Smooth muscle cell (in vitro differentiated cells): ENCODE results near the gene TPPP3. TPM values are rescaled to one million over a fixed set of nuclear protein-coding genes. Genes with fewer than 3 reads are reported as not detected.

Experiments
- DNase-seq: peaks from one replicate; lab custom pipeline; 2025; ENCODE audit not compliant: unreplicated experiment; lab: John Stamatoyannopoulos, UW
- H2AFZ ChIP-seq: fragments of 200-600 bp; sonication (generic); 2 replicates; pipeline ENCODE4 v1.6.0; 2016; ENCODE audit warnings: antibody characterized with exemption, low read depth, mild to moderate bottlenecking
- H3F3A ChIP-seq: fragments of 200-600 bp; sonication (generic); 2 replicates; pipeline ENCODE4 v1.6.0; 2017; ENCODE audit warnings: antibody characterized with exemption, low read depth
- H3K27ac ChIP-seq: fragments of 200-600 bp; sonication (generic); 2 replicates; pipeline ENCODE4 v1.5.1; 2016; ENCODE audit warnings: low read depth, mild to moderate bottlenecking
- H3K27me3 ChIP-seq: fragments of 200-600 bp; sonication (generic); 2 replicates; pipeline ENCODE4 v1.6.1; 2016; ENCODE audit warnings: low read depth, mild to moderate bottlenecking
- H3K36me3 ChIP-seq: fragments of 200-600 bp; sonication (generic); 2 replicates; pipeline ENCODE4 v1.5.1; 2016; ENCODE audit warnings: low read depth
- H3K4me1 ChIP-seq: fragments of 200-600 bp; sonication (generic); 2 replicates; pipeline ENCODE4 v1.5.1; 2016; ENCODE audit warnings: low read depth
- H3K4me2 ChIP-seq: fragments of 200-600 bp; sonication (generic); 2 replicates; pipeline ENCODE4 v1.6.0; 2016; ENCODE audit warnings: mild to moderate bottlenecking
- H3K4me3 ChIP-seq: fragments of 200-600 bp; sonication (generic); 2 replicates; pipeline ENCODE4 v1.5.1; 2016; ENCODE audit warnings: mild to moderate bottlenecking
- H3K79me2 ChIP-seq: fragments of 200-600 bp; sonication (generic); 2 replicates; pipeline ENCODE4 v1.6.0; 2016; ENCODE audit warnings: low read depth, mild to moderate bottlenecking
- H3K9ac ChIP-seq: fragments of 200-600 bp; sonication (generic); 2 replicates; pipeline ENCODE4 v1.6.0; 2016; ENCODE audit warnings: low read depth
- H3K9me3 ChIP-seq: fragments of 200-600 bp; sonication (generic); replicated peaks from 2 replicates; pipeline ENCODE4 v1.5.1; 2016; ENCODE audit warnings: low read depth
- H4K20me1 ChIP-seq: fragments of 200-600 bp; sonication (generic); 2 replicates; pipeline ENCODE4 v1.6.0; 2016; ENCODE audit warnings: low read depth
- WGBS: methylation state at CpG from one replicate; pipeline ENCODE4 v1.1.7; 2016; ENCODE audit warnings: low lambda C conversion rate; 5-methylcytosine and 5-hydroxymethylcytosine counted together
- polyA plus RNA-seq: library from polyadenylated mRNA; unstranded; fragments of >200 nt; fragmentation: Nextera tagmentation; extraction: Ambion mirVana; gene quantifications from 2 replicates; pipeline ENCODE4 v1.2.1, GENCODE V29; 2016
- total RNA-seq: library from RNA; depleted of rRNA; stranded (reverse); fragments of >200 nt; gene quantifications from 2 replicates; pipeline ENCODE4 v1.2.3, GENCODE V29; 2014
- TF ChIP-seq, protein P1 (sequence below): fragments of 200-600 bp; sonication (generic); IDR thresholded peaks from 2 replicates; pipeline ENCODE4 v1.5.1; 2017; ENCODE audit warnings: borderline replicate concordance, mild to moderate bottlenecking, antibody characterized with exemption; ENCODE audit not compliant: insufficient read depth, poor library complexity, severe bottlenecking

Gene TPPP3
- total and polyA plus RNA-seq, 2 experiments from 2014 or later: 1.3 to 1.9 TPM

DNA sequence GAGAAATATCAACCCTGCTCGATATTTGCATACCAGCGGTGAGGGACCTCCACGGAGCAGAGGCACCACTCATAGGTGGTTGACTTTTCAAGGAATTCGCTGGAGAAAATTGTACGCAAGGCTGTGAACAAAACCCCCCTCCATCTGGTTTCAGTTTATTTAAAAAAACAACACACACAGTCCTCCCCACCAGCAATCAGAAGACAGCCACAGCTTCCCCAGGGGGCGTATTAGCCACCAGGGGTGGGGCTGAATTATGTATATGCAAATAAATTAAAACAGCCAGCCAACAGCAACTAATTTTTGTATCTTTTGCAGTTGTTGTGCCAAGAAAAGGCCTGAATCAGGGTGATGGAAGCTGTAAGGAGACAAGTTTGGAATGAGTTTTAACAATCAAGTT is 31.8 kb upstream of the TPPP3 start:
- TF ChIP-seq, protein P1, sequence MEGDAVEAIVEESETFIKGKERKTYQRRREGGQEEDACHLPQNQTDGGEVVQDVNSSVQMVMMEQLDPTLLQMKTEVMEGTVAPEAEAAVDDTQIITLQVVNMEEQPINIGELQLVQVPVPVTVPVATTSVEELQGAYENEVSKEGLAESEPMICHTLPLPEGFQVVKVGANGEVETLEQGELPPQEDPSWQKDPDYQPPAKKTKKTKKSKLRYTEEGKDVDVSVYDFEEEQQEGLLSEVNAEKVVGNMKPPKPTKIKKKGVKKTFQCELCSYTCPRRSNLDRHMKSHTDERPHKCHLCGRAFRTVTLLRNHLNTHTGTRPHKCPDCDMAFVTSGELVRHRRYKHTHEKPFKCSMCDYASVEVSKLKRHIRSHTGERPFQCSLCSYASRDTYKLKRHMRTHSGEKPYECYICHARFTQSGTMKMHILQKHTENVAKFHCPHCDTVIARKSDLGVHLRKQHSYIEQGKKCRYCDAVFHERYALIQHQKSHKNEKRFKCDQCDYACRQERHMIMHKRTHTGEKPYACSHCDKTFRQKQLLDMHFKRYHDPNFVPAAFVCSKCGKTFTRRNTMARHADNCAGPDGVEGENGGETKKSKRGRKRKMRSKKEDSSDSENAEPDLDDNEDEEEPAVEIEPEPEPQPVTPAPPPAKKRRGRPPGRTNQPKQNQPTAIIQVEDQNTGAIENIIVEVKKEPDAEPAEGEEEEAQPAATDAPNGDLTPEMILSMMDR: no peak
- Histone ChIP-seq H3K9ac (no peak overlapping the region), H3K27me3 (peaks cover 45% of the 10 kb centered on the region), H3F3A (no peaks in the 10 kb centered on the region), H2AFZ (no peak overlapping the region), H3K4me1 (peaks cover 15% of the 10 kb centered on the region), H3K79me2 (no peaks in the 10 kb centered on the region), H4K20me1 (no peaks in the 10 kb centered on the region), H3K27ac (no peak overlapping the region), H3K4me3 (no peak overlapping the region), H3K4me2 (no peak overlapping the region), H3K9me3 (no peaks in the 10 kb centered on the region), H3K36me3 (no peaks in the 10 kb centered on the region)
- no peak for DNase-seq
- 23% methylated on average over 6 of the region's 6 CpGs for WGBS

DNA sequence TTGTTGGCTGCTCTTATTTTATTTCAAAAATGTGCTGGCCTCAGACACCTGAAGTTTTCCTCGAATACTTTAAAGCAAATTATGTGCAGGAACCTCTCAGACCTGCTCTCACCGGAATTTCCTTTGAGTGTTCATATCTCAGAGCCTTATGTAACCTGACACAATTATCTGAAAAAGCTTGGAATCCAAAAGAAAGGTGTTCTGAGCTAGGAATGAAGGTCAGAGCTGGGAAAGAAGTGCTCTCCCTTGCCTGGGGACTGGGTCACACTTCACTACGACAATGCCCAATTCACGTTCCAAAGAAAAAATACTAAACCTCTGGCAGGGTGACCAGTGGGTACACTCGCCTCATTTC is 30.9 kb upstream of the TPPP3 start:
- peaks cover 15% of the 10 kb centered on the region for H3K4me1 ChIP-seq
- no peak overlapping the region for H3K4me2 ChIP-seq
- no peak overlapping the region for H3K4me3 ChIP-seq
- H3K27ac ChIP-seq: no peak overlapping the region
- no peaks in the 10 kb centered on the region for H4K20me1 ChIP-seq
- TF ChIP-seq, protein P1: no peak
- H3K27me3 ChIP-seq: peaks cover 37% of the 10 kb centered on the region
- H3K9me3 ChIP-seq: no peaks in the 10 kb centered on the region
- no peaks in the 10 kb centered on the region for H3K79me2 ChIP-seq
- no peaks in the 10 kb centered on the region for H3F3A ChIP-seq
- no peak overlapping the region for H3K9ac ChIP-seq
- DNase-seq: no peak
- 44% methylated on average over 5 of the region's 5 CpGs for WGBS
- H3K36me3 ChIP-seq: no peaks in the 10 kb centered on the region
- H2AFZ ChIP-seq: no peak overlapping the region

DNA sequence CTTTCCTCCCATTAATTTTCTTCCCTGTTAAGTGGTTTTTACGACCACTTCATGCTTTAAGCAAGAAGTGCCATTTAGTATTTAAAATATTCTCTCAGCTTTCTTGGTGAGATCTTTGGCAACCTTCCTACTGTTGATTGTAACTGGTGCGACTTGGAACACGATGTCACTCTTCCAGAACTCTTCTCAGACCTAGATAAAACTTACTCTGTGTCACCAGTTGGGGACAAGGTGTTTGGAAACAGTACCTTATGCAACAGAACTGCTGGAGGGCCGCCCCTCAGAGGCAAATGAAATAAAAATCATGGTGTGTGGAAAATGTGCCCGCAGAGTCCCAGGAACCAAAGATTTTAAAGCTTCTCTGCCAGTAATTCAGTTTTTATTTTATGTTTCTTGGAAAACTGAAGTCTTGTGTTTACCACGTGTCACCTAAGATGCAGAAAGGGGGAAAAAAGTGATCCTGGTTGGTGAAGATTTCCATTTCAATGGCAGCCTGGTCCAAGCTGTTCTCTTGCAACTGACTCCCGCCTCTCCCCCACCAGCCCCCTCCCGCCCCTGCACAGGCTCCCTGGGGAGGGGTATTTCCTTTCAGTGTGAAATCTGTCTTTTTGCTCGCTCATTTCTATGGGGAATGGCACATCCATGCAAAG is 30.4 kb upstream of the TPPP3 start:
- 28% methylated on average over 9 of the region's 9 CpGs for WGBS

More for the DNA sequence above, 30.4 kb upstream of the TPPP3 start:
- Histone ChIP-seq H3K4me1 (peaks cover 15% of the 10 kb centered on the region), H3K9me3 (no peaks in the 10 kb centered on the region), H3K9ac (no peak overlapping the region), H3K27ac (no peak overlapping the region), H3K4me3 (no peak overlapping the region), H3F3A (no peaks in the 10 kb centered on the region), H3K4me2 (no peak overlapping the region), H4K20me1 (no peaks in the 10 kb centered on the region), H3K79me2 (no peaks in the 10 kb centered on the region), H3K27me3 (peaks cover 32% of the 10 kb centered on the region), H3K36me3 (no peaks in the 10 kb centered on the region), H2AFZ (no peak overlapping the region)
- no peak for DNase-seq
- TF ChIP-seq, protein P1: no peak
